Smooth muscle cell (in vitro differentiated cells): ENCODE results near the gene LSM7. TPM values are rescaled to one million over a fixed set of nuclear protein-coding genes. Genes with fewer than 3 reads are reported as not detected.

Experiments used
- DNase-seq: peaks from one replicate; lab custom pipeline; 2025; ENCODE audit not compliant: unreplicated experiment; lab: John Stamatoyannopoulos, UW
- H2AFZ ChIP-seq: fragments of 200-600 bp; sonication (generic); 2 replicates; pipeline ENCODE4 v1.6.0; 2016; ENCODE audit warnings: antibody characterized with exemption, low read depth, mild to moderate bottlenecking
- H3F3A ChIP-seq: fragments of 200-600 bp; sonication (generic); 2 replicates; pipeline ENCODE4 v1.6.0; 2017; ENCODE audit warnings: antibody characterized with exemption, low read depth
- H3K27ac ChIP-seq: fragments of 200-600 bp; sonication (generic); 2 replicates; pipeline ENCODE4 v1.5.1; 2016; ENCODE audit warnings: low read depth, mild to moderate bottlenecking
- H3K27me3 ChIP-seq: fragments of 200-600 bp; sonication (generic); 2 replicates; pipeline ENCODE4 v1.6.1; 2016; ENCODE audit warnings: low read depth, mild to moderate bottlenecking
- H3K36me3 ChIP-seq: fragments of 200-600 bp; sonication (generic); 2 replicates; pipeline ENCODE4 v1.5.1; 2016; ENCODE audit warnings: low read depth
- H3K4me1 ChIP-seq: fragments of 200-600 bp; sonication (generic); 2 replicates; pipeline ENCODE4 v1.5.1; 2016; ENCODE audit warnings: low read depth
- H3K4me2 ChIP-seq: fragments of 200-600 bp; sonication (generic); 2 replicates; pipeline ENCODE4 v1.6.0; 2016; ENCODE audit warnings: mild to moderate bottlenecking
- H3K4me3 ChIP-seq: fragments of 200-600 bp; sonication (generic); 2 replicates; pipeline ENCODE4 v1.5.1; 2016; ENCODE audit warnings: mild to moderate bottlenecking
- H3K79me2 ChIP-seq: fragments of 200-600 bp; sonication (generic); 2 replicates; pipeline ENCODE4 v1.6.0; 2016; ENCODE audit warnings: low read depth, mild to moderate bottlenecking
- H3K9ac ChIP-seq: fragments of 200-600 bp; sonication (generic); 2 replicates; pipeline ENCODE4 v1.6.0; 2016; ENCODE audit warnings: low read depth
- H3K9me3 ChIP-seq: fragments of 200-600 bp; sonication (generic); replicated peaks from 2 replicates; pipeline ENCODE4 v1.5.1; 2016; ENCODE audit warnings: low read depth
- H4K20me1 ChIP-seq: fragments of 200-600 bp; sonication (generic); 2 replicates; pipeline ENCODE4 v1.6.0; 2016; ENCODE audit warnings: low read depth
- WGBS: methylation state at CpG from one replicate; pipeline ENCODE4 v1.1.7; 2016; ENCODE audit warnings: low lambda C conversion rate; 5-methylcytosine and 5-hydroxymethylcytosine counted together
- polyA plus RNA-seq: library from polyadenylated mRNA; unstranded; fragments of >200 nt; fragmentation: Nextera tagmentation; extraction: Ambion mirVana; gene quantifications from 2 replicates; pipeline ENCODE4 v1.2.1, GENCODE V29; 2016
- total RNA-seq: library from RNA; depleted of rRNA; stranded (reverse); fragments of >200 nt; gene quantifications from 2 replicates; pipeline ENCODE4 v1.2.3, GENCODE V29; 2014
- TF ChIP-seq, protein P1 (sequence below): fragments of 200-600 bp; sonication (generic); IDR thresholded peaks from 2 replicates; pipeline ENCODE4 v1.5.1; 2017; ENCODE audit warnings: borderline replicate concordance, mild to moderate bottlenecking, antibody characterized with exemption; ENCODE audit not compliant: insufficient read depth, poor library complexity, severe bottlenecking

LSM7 gene
- total and polyA plus RNA-seq, 2 experiments from 2014 or later, result 161 to 164 TPM

DNA sequence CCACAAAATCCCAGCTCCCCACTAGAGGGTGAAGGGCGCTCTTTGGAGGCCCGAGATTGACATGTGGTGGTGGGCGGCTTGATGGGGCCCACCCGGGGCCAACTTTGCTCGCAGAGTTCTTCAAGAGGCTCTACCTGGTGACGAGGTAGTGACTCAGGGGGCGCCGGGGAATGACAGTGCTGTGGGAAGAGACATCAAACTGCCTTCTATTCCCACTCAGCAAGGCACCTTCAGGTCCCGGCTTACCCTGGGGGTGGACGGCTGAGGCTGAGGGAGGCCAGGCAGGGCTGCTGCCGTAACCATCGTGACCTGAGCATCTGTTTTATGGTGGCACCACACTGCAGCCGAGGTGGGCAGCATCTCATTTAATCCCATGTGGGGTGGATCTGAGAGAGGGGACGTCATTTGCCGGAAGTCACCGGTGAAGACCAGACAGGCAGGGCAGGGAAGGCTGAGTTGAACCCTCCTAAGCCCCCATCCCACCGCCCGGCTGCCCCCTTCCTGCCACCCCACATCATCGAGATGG, 22.0 kb downstream of the LSM7 start:
- H2AFZ ChIP-seq, result no peak overlapping the region
- no peak overlapping the region for H3K4me3 ChIP-seq
- H3K27me3 ChIP-seq, result peaks cover 16% of the 10 kb centered on the region
- H3K36me3 ChIP-seq, result no peaks in the 10 kb centered on the region
- no peaks in the 10 kb centered on the region for H3F3A ChIP-seq
- 87% methylated on average over 19 of the region's 19 CpGs for WGBS
- no peaks in the 10 kb centered on the region for H3K9me3 ChIP-seq
- TF ChIP-seq, protein P1, sequence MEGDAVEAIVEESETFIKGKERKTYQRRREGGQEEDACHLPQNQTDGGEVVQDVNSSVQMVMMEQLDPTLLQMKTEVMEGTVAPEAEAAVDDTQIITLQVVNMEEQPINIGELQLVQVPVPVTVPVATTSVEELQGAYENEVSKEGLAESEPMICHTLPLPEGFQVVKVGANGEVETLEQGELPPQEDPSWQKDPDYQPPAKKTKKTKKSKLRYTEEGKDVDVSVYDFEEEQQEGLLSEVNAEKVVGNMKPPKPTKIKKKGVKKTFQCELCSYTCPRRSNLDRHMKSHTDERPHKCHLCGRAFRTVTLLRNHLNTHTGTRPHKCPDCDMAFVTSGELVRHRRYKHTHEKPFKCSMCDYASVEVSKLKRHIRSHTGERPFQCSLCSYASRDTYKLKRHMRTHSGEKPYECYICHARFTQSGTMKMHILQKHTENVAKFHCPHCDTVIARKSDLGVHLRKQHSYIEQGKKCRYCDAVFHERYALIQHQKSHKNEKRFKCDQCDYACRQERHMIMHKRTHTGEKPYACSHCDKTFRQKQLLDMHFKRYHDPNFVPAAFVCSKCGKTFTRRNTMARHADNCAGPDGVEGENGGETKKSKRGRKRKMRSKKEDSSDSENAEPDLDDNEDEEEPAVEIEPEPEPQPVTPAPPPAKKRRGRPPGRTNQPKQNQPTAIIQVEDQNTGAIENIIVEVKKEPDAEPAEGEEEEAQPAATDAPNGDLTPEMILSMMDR, result no peak
- H3K4me1 ChIP-seq, result no peaks in the 10 kb centered on the region
- no peak overlapping the region for H3K9ac ChIP-seq
- no peaks in the 10 kb centered on the region for H3K79me2 ChIP-seq
- DNase-seq, result no peak
- H4K20me1 ChIP-seq, result no peaks in the 10 kb centered on the region
- no peak overlapping the region for H3K4me2 ChIP-seq
- no peak overlapping the region for H3K27ac ChIP-seq

DNA sequence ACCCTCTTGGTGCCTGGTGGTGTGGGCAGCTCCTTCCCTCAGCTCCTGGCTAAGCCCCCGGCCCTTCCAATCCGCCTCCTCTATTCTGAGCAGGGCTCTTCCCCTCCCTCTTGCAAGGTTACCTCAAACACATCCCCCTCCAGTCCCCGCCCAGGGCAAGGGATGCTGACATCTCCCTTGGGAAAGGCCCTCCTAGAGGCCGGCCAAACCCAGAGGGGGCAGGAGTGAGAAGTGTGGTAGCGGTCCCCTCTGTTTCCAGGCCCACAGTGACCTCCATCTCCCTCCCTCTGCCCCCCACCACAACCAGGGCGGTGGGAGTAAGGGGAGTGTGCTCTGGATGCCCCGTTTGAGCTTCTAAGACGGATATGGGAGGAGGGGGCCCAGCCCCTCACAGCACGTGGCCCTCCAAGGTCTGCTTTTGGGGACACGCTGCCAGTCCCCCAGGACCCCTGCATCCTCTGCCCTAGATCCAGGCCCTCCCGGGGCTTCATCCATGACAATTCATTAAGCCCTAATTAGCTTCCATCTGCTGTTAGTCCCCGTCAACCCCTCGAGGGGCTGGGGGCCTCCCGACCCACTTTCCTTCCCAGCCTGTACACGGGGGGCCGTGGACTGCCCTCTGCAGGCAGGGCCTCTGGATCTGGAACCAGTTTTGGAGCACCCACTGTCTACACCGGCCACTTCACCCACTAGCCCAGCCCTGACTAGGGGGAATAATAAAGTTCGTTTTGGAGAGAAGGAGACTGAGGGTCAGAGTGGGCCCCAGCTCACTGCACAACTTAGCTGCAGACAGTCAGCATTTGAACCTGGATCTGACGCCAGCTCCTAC, 22.7 kb downstream of the LSM7 start:
- Histone ChIP-seq H3K4me2 (no peak overlapping the region), H3K36me3 (no peaks in the 10 kb centered on the region), H3F3A (no peaks in the 10 kb centered on the region), H3K4me3 (no peak overlapping the region), H3K9me3 (no peaks in the 10 kb centered on the region), H3K9ac (no peak overlapping the region), H3K27ac (no peak overlapping the region), H2AFZ (no peak overlapping the region), H3K27me3 (peaks cover 16% of the 10 kb centered on the region), H3K4me1 (no peaks in the 10 kb centered on the region), H4K20me1 (no peaks in the 10 kb centered on the region), H3K79me2 (no peaks in the 10 kb centered on the region)
- TF ChIP-seq, protein P1, result no peak
- WGBS, result 91% methylated on average over 19 of the region's 19 CpGs
- no peak for DNase-seq

DNA sequence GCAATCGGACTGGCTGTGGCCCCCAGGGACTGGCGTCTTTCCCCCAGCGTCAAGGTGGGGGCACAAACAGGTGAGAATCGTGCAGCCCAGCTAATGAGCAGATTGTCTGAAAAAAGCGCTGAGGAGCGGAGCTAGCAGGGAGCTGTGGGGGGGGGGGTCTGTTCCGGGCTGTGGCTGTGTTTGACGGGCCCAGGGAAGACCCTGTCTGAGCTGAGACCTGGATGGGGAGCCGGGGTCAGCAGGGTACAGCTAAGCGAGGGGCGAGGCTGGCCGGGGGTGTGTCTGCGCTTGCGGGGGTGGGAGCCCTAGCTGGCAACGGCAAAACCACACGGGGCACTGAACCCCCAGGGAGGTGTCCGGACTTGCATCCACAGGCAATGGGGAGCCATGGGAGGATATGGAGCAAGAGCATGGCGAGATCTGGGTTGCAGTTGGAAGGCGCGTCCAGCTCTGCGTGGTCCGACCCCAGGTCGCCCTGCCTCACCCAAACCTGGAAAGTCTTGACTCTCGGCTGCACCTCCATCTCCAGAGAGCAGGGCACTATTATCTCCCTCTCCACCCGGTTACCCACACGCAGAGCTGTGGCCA, 25.1 kb downstream of the LSM7 start:
- H3K27ac ChIP-seq, result no peak overlapping the region
- no peaks in the 10 kb centered on the region for H4K20me1 ChIP-seq
- H3K4me2 ChIP-seq, result no peak overlapping the region
- no peak overlapping the region for H3K9ac ChIP-seq
- H3K4me1 ChIP-seq, result no peaks in the 10 kb centered on the region
- no peak overlapping the region for H2AFZ ChIP-seq
- 94% methylated on average over 26 of the region's 26 CpGs for WGBS
- no peaks in the 10 kb centered on the region for H3K79me2 ChIP-seq
- H3K4me3 ChIP-seq, result no peak overlapping the region
- no peaks in the 10 kb centered on the region for H3F3A ChIP-seq
- H3K36me3 ChIP-seq, result no peaks in the 10 kb centered on the region
- H3K9me3 ChIP-seq, result no peaks in the 10 kb centered on the region
- DNase-seq, result no peak
- TF ChIP-seq, protein P1, result no peak
- peaks cover 13% of the 10 kb centered on the region for H3K27me3 ChIP-seq
